Measurements from ENCODE around the gene WNK2. TPM values are rescaled to one million over a fixed set of nuclear protein-coding genes. Genes with fewer than 3 reads are reported as not detected.
"Not testable (repeated sequence)": the region's sequence is repeated elsewhere in the genome, so short reads cannot be mapped to it uniquely, and the experiment has no call there.

The WNK2 gene
- total RNA-seq, 4 donors from 2014 or later, result 6.2 to 31.9 (median 18.9) TPM

- no peaks in the 10 kb centered on the region for H3K9me3 ChIP-seq
- no peaks in the 10 kb centered on the region for H3K27me3 ChIP-seq
- H3K36me3 ChIP-seq, result no peaks in the 10 kb centered on the region
- H3K27ac ChIP-seq, result no peak overlapping the region
- H3K4me3 ChIP-seq, result no peak overlapping the region
- TF ChIP-seq POLR2A (IDR thresholded peaks at IDR 0.05), result no peak
- TF ChIP-seq CTCF (IDR thresholded peaks at IDR 0.05), result no peak
- H3K4me1 ChIP-seq, result no peaks in the 10 kb centered on the region
- DNase-seq, result no peak
- intact Hi-C loops (cut with DNase I; ENCODE audit: low total_unique reads), result no loop called here
These were observed 135.5 kb downstream of the WNK2 start for GRCh38 chr9:93319301-93319991.

- Histone ChIP-seq H3K36me3 (no peaks in the 10 kb centered on the region), H3K4me3 (no peak overlapping the region), H3K27ac (no peak overlapping the region), H3K4me1 (no peaks in the 10 kb centered on the region), H3K9me3 (no peaks in the 10 kb centered on the region), H3K27me3 (no peaks in the 10 kb centered on the region)
- DNase-seq, result no peak
- no peak for TF ChIP-seq POLR2A (IDR thresholded peaks at IDR 0.05)
- no peak for TF ChIP-seq CTCF (IDR thresholded peaks at IDR 0.05)
- intact Hi-C loops (cut with DNase I; ENCODE audit: low total_unique reads), result no loop called here
These were observed 136.1 kb downstream of the WNK2 start for GRCh38 chr9:93319992-93320500.

DNA sequence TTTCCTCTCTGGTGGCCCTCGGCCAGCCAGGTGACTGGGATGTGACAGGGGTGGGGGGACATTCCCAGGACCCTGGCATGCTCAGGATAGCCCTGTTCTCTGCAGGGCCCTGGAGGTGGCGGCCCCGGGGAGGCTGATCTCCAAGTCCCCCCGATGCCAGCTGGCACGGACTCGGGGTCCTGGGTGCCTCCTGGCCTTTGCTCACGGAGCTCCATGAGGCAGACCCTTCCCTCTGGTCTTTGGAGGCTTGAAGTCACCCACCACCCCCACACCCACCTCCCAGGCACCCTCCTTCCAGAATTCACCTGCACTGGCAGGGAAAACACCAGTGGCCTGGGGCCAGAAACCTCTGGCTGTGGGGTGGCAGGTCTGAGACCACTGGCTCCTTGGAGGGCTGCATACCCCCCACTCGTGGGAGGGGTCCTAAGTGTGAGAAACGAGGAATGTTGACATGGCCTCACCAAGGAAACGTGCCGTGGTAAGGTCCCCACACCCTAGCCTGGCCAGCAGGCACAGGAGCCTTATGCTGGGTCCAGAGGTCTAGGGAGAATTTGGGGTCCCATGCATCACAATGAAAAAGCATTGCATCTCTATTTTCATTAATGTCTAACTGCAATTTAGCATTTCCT lies 136.8 kb downstream of the WNK2 start:
- Histone ChIP-seq H3K9me3 (no peaks in the 10 kb centered on the region), H3K4me1 (no peaks in the 10 kb centered on the region), H3K4me3 (no peak overlapping the region), H3K27ac (no peak overlapping the region), H3K27me3 (no peaks in the 10 kb centered on the region), H3K36me3 (no peaks in the 10 kb centered on the region)
- no peak for TF ChIP-seq CTCF (IDR thresholded peaks at IDR 0.05)
- no peak for TF ChIP-seq POLR2A (IDR thresholded peaks at IDR 0.05)
- intact Hi-C loops (cut with DNase I; ENCODE audit: low total_unique reads), result no loop called here
- no peak for DNase-seq

DNA sequence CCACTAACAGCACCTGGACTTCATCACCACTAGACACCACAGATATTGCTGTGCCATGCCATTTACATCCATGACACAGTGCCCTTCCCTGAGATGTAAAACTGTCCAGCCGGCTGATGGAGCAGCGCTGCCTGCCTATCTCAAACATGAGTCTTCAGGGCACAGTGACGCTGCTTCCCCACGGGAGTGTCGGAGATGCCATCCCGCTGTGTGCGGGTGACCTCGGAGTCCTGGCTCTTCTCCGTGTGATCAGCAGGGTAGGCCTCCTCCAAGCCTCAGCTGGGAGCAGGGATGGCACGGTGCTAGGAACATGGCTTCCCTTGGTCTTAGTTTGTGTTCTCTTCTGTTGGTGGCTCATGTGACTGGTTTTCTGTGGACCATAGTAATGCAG lies 137.3 kb downstream of the WNK2 start:
- Histone ChIP-seq H3K27ac (no peak overlapping the region), H3K36me3 (no peaks in the 10 kb centered on the region), H3K9me3 (no peaks in the 10 kb centered on the region), H3K4me1 (no peaks in the 10 kb centered on the region), H3K27me3 (no peaks in the 10 kb centered on the region), H3K4me3 (no peak overlapping the region)
- intact Hi-C loops (cut with DNase I; ENCODE audit: low total_unique reads), result no loop called here
- DNase-seq, result no peak
- no peak for TF ChIP-seq CTCF (IDR thresholded peaks at IDR 0.05)
- TF ChIP-seq POLR2A (IDR thresholded peaks at IDR 0.05), result no peak

DNA sequence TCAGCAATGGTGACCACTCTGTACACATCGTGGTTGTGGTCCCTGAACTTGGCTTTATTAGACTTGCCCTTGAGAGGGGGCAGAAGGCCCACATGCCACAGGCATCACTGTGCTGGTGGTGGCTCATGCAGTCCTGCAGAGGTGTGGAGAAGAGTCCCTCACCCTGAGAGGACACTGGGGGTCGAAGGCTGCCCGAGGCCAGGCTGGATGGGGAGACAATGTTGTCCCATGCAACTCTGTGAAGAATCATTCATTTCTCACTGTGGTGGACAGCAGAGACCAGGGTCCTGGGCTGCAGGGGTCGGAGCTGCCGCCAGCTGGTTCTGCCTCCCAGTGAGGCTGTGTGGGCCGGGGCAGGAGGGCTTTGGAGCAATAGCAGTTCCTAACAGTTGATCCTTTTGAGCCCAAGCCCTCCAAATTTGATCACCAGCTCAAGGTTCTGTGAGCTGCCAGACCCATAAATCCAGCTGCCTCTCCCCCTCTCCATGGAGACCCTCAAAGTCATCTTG lies 139.6 kb downstream of the WNK2 start:
- H3K27ac ChIP-seq; H3K4me1 ChIP-seq; intact Hi-C loops (cut with DNase I; ENCODE audit: low total_unique reads); DNase-seq; H3K27me3 ChIP-seq; H3K36me3 ChIP-seq; H3K4me3 ChIP-seq; H3K9me3 ChIP-seq: not testable (repeated sequence)
